Astrocyte (in vitro differentiated cells and primary cell): Measurements from ENCODE around the gene TBPL2. TPM values are rescaled to one million over a fixed set of nuclear protein-coding genes. Genes with fewer than 3 reads are reported as not detected.

Experiments
- DNase-seq: peaks from one replicate; pipeline ENCODE4 v3.0.0-alpha.2; 2010; ENCODE audit warnings: low read depth
- FAIRE-seq: peaks from 2 replicates; lab custom pipeline; 2011; peaks lifted over from hg19 to GRCh38; lab: Jason Lieb, UNC
- H2AFZ ChIP-seq: 2 replicates; pipeline ENCODE4 v1.6.0; 2012; ENCODE audit warnings: low read depth, low read length, inconsistent platforms
- H3K27ac ChIP-seq: 2 replicates; pipeline ENCODE4 v1.5.1; 2011; ENCODE audit warnings: low read depth, low read length, inconsistent platforms
- H3K27me3 ChIP-seq: 2 replicates; pipeline ENCODE4 v1.6.0; 2011; ENCODE audit warnings: low read length, inconsistent platforms; ENCODE audit not compliant: insufficient read depth
- H3K36me3 ChIP-seq: 2 replicates; pipeline ENCODE4 v1.5.1; 2011; ENCODE audit warnings: low read length, inconsistent platforms; ENCODE audit not compliant: insufficient read depth
- H3K4me1 ChIP-seq: 2 replicates; pipeline ENCODE4 v1.5.1; 2011; ENCODE audit warnings: low read length, inconsistent platforms; ENCODE audit not compliant: insufficient read depth
- H3K4me2 ChIP-seq: 2 replicates; pipeline ENCODE4 v1.6.0; 2012; ENCODE audit warnings: low read length, inconsistent platforms
- H3K4me3 ChIP-seq: 2 replicates; pipeline ENCODE4 v1.5.1; 2011; ENCODE audit warnings: low read depth, mild to moderate bottlenecking, low read length, inconsistent platforms; ENCODE audit not compliant: insufficient read depth
- H3K79me2 ChIP-seq: 2 replicates; pipeline ENCODE4 v1.6.0; 2012; ENCODE audit warnings: mild to moderate bottlenecking, low read length, inconsistent platforms; ENCODE audit not compliant: insufficient read depth
- H3K9ac ChIP-seq: 2 replicates; pipeline ENCODE4 v1.6.0; 2012; ENCODE audit warnings: mild to moderate bottlenecking, low read length, inconsistent platforms
- H3K9me3 ChIP-seq: 2 replicates; pipeline ENCODE4 v1.5.1; 2012; ENCODE audit warnings: low read depth, mild to moderate bottlenecking, low read length, inconsistent platforms; ENCODE audit not compliant: insufficient read depth
- H4K20me1 ChIP-seq: 2 replicates; pipeline ENCODE4 v1.6.0; 2012; ENCODE audit warnings: low read length, inconsistent platforms; ENCODE audit not compliant: insufficient read depth
- H3K27ac Mint-ChIP-seq: one replicate; pipeline ENCODE4 v1.8.0; 2021; ENCODE audit warnings: mild to moderate bottlenecking, mixed read lengths; ENCODE audit not compliant: unreplicated experiment
- H3K27me3 Mint-ChIP-seq: one replicate; pipeline ENCODE4 v1.8.0; 2021; ENCODE audit warnings: low read depth, mixed read lengths; ENCODE audit not compliant: unreplicated experiment
- H3K36me3 Mint-ChIP-seq: one replicate; pipeline ENCODE4 v1.8.0; 2021; ENCODE audit warnings: low read depth, mixed read lengths; ENCODE audit not compliant: unreplicated experiment
- H3K4me1 Mint-ChIP-seq: one replicate; pipeline ENCODE4 v1.8.0; 2021; ENCODE audit warnings: low read depth, mixed read lengths; ENCODE audit not compliant: unreplicated experiment
- H3K4me3 Mint-ChIP-seq: one replicate; pipeline ENCODE4 v1.8.0; 2021; ENCODE audit warnings: mild to moderate bottlenecking, moderate library complexity, mixed read lengths; ENCODE audit not compliant: unreplicated experiment
- H3K9me3 Mint-ChIP-seq: one replicate; pipeline ENCODE4 v1.8.0; 2021; ENCODE audit warnings: mild to moderate bottlenecking, mixed read lengths; ENCODE audit not compliant: unreplicated experiment
- EZH2 ChIP-seq: IDR thresholded peaks from 2 replicates; pipeline ENCODE4 v1.6.1; 2012; ENCODE audit warnings: mild to moderate bottlenecking, low read length, inconsistent platforms; ENCODE audit not compliant: insufficient read depth
- total RNA-seq: library from RNA; stranded (reverse); gene quantifications from 2 replicates; pipeline ENCODE4 v1.2.1, GENCODE V29; 2021
- TF ChIP-seq, protein P1 (sequence below): IDR thresholded peaks from 2 replicates; pipeline ENCODE4 v1.5.1; 2011; ENCODE audit warnings: low read depth, mild to moderate bottlenecking, inconsistent platforms, low read length, moderate library complexity; ENCODE audit not compliant: insufficient read depth

The TBPL2 gene
- total RNA-seq, 1 donor from 2014 or later, result not detected

GRCh38 chr14:55372825-55373224 lies 67.6 kb downstream of the TBPL2 start:
- peaks cover 13% of the 10 kb centered on the region for H3K36me3 ChIP-seq
- no peak overlapping the region for H3K27ac ChIP-seq
- DNase-seq, result no peak
- no peaks in the 10 kb centered on the region for H3K9me3 Mint-ChIP-seq
- H3K9ac ChIP-seq, result no peak overlapping the region
- no peaks in the 10 kb centered on the region for H3K27me3 ChIP-seq
- H3K79me2 ChIP-seq, result no peaks in the 10 kb centered on the region
- no peaks in the 10 kb centered on the region for H4K20me1 ChIP-seq
- no peak overlapping the region for H3K4me3 Mint-ChIP-seq
- TF ChIP-seq, protein P1, sequence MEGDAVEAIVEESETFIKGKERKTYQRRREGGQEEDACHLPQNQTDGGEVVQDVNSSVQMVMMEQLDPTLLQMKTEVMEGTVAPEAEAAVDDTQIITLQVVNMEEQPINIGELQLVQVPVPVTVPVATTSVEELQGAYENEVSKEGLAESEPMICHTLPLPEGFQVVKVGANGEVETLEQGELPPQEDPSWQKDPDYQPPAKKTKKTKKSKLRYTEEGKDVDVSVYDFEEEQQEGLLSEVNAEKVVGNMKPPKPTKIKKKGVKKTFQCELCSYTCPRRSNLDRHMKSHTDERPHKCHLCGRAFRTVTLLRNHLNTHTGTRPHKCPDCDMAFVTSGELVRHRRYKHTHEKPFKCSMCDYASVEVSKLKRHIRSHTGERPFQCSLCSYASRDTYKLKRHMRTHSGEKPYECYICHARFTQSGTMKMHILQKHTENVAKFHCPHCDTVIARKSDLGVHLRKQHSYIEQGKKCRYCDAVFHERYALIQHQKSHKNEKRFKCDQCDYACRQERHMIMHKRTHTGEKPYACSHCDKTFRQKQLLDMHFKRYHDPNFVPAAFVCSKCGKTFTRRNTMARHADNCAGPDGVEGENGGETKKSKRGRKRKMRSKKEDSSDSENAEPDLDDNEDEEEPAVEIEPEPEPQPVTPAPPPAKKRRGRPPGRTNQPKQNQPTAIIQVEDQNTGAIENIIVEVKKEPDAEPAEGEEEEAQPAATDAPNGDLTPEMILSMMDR, result no peak
- no peak for TF ChIP-seq EZH2
- no peak overlapping the region for H3K4me3 ChIP-seq
- H3K9me3 ChIP-seq, result no peaks in the 10 kb centered on the region
- H3K36me3 Mint-ChIP-seq, result peaks cover 24% of the 10 kb centered on the region
- no peaks in the 10 kb centered on the region for H3K27me3 Mint-ChIP-seq
- H3K4me1 Mint-ChIP-seq, result peaks cover 16% of the 10 kb centered on the region
- H3K27ac Mint-ChIP-seq, result no peak overlapping the region
- no peak for FAIRE-seq
- H2AFZ ChIP-seq, result no peak overlapping the region
- H3K4me1 ChIP-seq, result no peaks in the 10 kb centered on the region
- H3K4me2 ChIP-seq, result no peak overlapping the region

DNA sequence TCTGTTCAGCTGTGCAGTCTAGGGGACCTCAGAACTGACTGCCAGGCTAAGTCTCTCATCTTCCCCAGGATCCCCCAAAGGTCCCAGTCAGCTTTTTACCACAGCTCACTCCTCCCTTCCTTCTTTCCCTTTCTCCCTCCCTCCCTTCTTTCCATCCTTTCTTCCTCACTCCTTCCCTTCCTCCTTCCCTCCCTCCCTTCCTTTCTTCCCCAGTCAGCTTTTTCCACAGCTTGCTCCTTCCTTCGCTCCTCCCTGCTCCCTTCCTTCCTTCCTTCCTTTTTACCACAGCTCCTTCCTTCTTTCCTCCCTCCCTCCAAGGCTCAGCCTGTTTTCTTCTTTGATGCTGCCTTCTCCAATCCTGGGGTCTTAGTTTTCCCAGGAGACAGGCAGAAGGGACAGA lies 68.0 kb downstream of the TBPL2 start:
- H3K4me3 Mint-ChIP-seq, result no peak overlapping the region
- TF ChIP-seq, protein P1, result no peak
- no peak for TF ChIP-seq EZH2
- Histone ChIP-seq H3K9ac (no peak overlapping the region), H3K4me1 (no peaks in the 10 kb centered on the region), H3K27ac (no peak overlapping the region), H3K27me3 (no peaks in the 10 kb centered on the region), H2AFZ (no peak overlapping the region), H3K9me3 (no peaks in the 10 kb centered on the region), H4K20me1 (no peaks in the 10 kb centered on the region), H3K36me3 (peaks cover 13% of the 10 kb centered on the region), H3K4me3 (no peak overlapping the region), H3K4me2 (no peak overlapping the region), H3K79me2 (no peaks in the 10 kb centered on the region)
- no peak for FAIRE-seq
- no peak overlapping the region for H3K27ac Mint-ChIP-seq
- H3K36me3 Mint-ChIP-seq, result peaks cover 24% of the 10 kb centered on the region
- H3K4me1 Mint-ChIP-seq, result peaks cover 16% of the 10 kb centered on the region
- no peak for DNase-seq
- H3K9me3 Mint-ChIP-seq, result no peaks in the 10 kb centered on the region
- no peaks in the 10 kb centered on the region for H3K27me3 Mint-ChIP-seq

GRCh38 chr14:55370883-55371455 lies 69.4 kb downstream of the TBPL2 start:
- H3K4me2 ChIP-seq, result no peak overlapping the region
- Mint-ChIP-seq H3K36me3 (peaks cover 20% of the 10 kb centered on the region), H3K27ac (no peak overlapping the region), H3K4me3 (no peak overlapping the region), H3K27me3 (no peaks in the 10 kb centered on the region), H3K9me3 (no peaks in the 10 kb centered on the region), H3K4me1 (peaks cover 20% of the 10 kb centered on the region)
- H4K20me1 ChIP-seq, result no peaks in the 10 kb centered on the region
- no peak overlapping the region for H3K9ac ChIP-seq
- no peak overlapping the region for H2AFZ ChIP-seq
- H3K4me3 ChIP-seq, result no peak overlapping the region
- no peaks in the 10 kb centered on the region for H3K4me1 ChIP-seq
- H3K27ac ChIP-seq, result no peak overlapping the region
- H3K36me3 ChIP-seq, result peaks cover 10% of the 10 kb centered on the region
- no peaks in the 10 kb centered on the region for H3K27me3 ChIP-seq
- no peaks in the 10 kb centered on the region for H3K79me2 ChIP-seq
- DNase-seq, result no peak
- no peak for FAIRE-seq
- TF ChIP-seq EZH2, result no peak
- TF ChIP-seq, protein P1, result no peak
- no peaks in the 10 kb centered on the region for H3K9me3 ChIP-seq
